Measurements from ENCODE around the gene KCNB1.

Gene KCNB1

GRCh38 chr20:49361862-49362660, 120.4 kb downstream of the KCNB1 start:
- Histone ChIP-seq H2BK15ac (ENCODE audit: low read length) (no peak overlapping the region), H3K79me1 (ENCODE audit: low read depth, low read length) (no peaks in the 10 kb centered on the region), H3K9me3 (replicated peaks in 1 of 2; ENCODE audit: control insufficient read depth in 2 of 2, insufficient read depth in 1 of 2, low read depth in 1 of 2, low read length in 2 of 2) (no peaks in the 10 kb centered on the region), H3K9ac (ENCODE audit: low read depth, low read length, poor library complexity) (no peak overlapping the region), H3K4ac (ENCODE audit: low read length) (no peak overlapping the region), H4K8ac (ENCODE audit: low read depth, low read length) (no peak overlapping the region), H3K27me3 (ENCODE audit: control insufficient read depth in 3 of 3, insufficient read depth in 3 of 3, low read depth in 1 of 3, low read length in 3 of 3) (peaks cover 0 to 9% (median 0%) of the 10 kb centered on the region in 3 experiments), H2AK5ac (ENCODE audit: low read depth, low read length) (peak overlapping the region; percentile 57), H3K27ac (replicated peaks; ENCODE audit: low read length) (no peak overlapping the region), H3K4me1 (ENCODE audit: control insufficient read depth in 2 of 2, insufficient read depth in 1 of 2, low read depth in 1 of 2, low read length in 2 of 2) (peaks cover 0 to 3% of the 10 kb centered on the region in 2 donors), H2BK12ac (ENCODE audit: low read length) (no peak overlapping the region), H3K14ac (ENCODE audit: low read length) (no peak overlapping the region), H3K4me3 (ENCODE audit: low read length in 2 of 2) (no peak overlapping the region), H2BK120ac (ENCODE audit: low read depth, low read length) (no peak overlapping the region), H2AFZ (ENCODE audit: low read length) (no peak overlapping the region), H3K18ac (ENCODE audit: low read length) (no peak overlapping the region), H3K23ac (ENCODE audit: low read depth, low read length, poor library complexity) (peak overlapping the region; percentile 26), H3K36me3 (replicated peaks in 1 of 2; ENCODE audit: control insufficient read depth in 2 of 2, insufficient read depth in 2 of 2, low read length in 2 of 2) (no peaks in the 10 kb centered on the region), H2BK5ac (ENCODE audit: low read length) (no peak overlapping the region), H4K91ac (ENCODE audit: low read depth, low read length, poor library complexity) (no peak overlapping the region), H3K4me2 (ENCODE audit: insufficient read depth, low read length, poor library complexity, severe bottlenecking) (no peak overlapping the region)
- no CpG with 5 or more reads among the region's 4 CpGs for WGBS, 2 donors (ENCODE audit: extremely low coverage in 2 of 2, insufficient read length in 2 of 2, insufficient replicate concordance in 1 of 2)
- no peak for DNase-seq (ENCODE audit: low spot score)

- H3K14ac ChIP-seq (ENCODE audit: low read length): no peak overlapping the region
- no peaks in the 10 kb centered on the region for H3K4me1 ChIP-seq (ENCODE audit: control insufficient read depth in 2 of 2, insufficient read depth in 1 of 2, low read depth in 1 of 2, low read length in 2 of 2)
- no peak overlapping the region for H4K8ac ChIP-seq (ENCODE audit: low read depth, low read length)
- no peak for DNase-seq (ENCODE audit: low spot score)
- H3K23ac ChIP-seq (ENCODE audit: low read depth, low read length, poor library complexity): no peak overlapping the region
- H3K9ac ChIP-seq (ENCODE audit: low read depth, low read length, poor library complexity): no peak overlapping the region
- H3K4me3 ChIP-seq (ENCODE audit: low read length in 2 of 2): no peak overlapping the region
- H2BK12ac ChIP-seq (ENCODE audit: low read length): no peak overlapping the region
- no CpG with 5 or more reads among the region's 6 CpGs for WGBS, 2 donors (ENCODE audit: extremely low coverage in 2 of 2, insufficient read length in 2 of 2, insufficient replicate concordance in 1 of 2)
- H2AFZ ChIP-seq (ENCODE audit: low read length): no peak overlapping the region
- no peaks in the 10 kb centered on the region for H3K36me3 ChIP-seq (replicated peaks in 1 of 2; ENCODE audit: control insufficient read depth in 2 of 2, insufficient read depth in 2 of 2, low read length in 2 of 2)
- no peak overlapping the region for H3K18ac ChIP-seq (ENCODE audit: low read length)
- H3K27me3 ChIP-seq (ENCODE audit: control insufficient read depth in 3 of 3, insufficient read depth in 3 of 3, low read depth in 1 of 3, low read length in 3 of 3): peaks cover 0 to 12% (median 0%) of the 10 kb centered on the region in 3 experiments
- no peak overlapping the region for H2BK120ac ChIP-seq (ENCODE audit: low read depth, low read length)
- H3K9me3 ChIP-seq (replicated peaks in 1 of 2; ENCODE audit: control insufficient read depth in 2 of 2, insufficient read depth in 1 of 2, low read depth in 1 of 2, low read length in 2 of 2): no peaks in the 10 kb centered on the region
- H2AK5ac ChIP-seq (ENCODE audit: low read depth, low read length): no peak overlapping the region
- no peaks in the 10 kb centered on the region for H3K79me1 ChIP-seq (ENCODE audit: low read depth, low read length)
- no peak overlapping the region for H4K91ac ChIP-seq (ENCODE audit: low read depth, low read length, poor library complexity)
- H3K27ac ChIP-seq (replicated peaks; ENCODE audit: low read length): no peak overlapping the region
- H3K4me2 ChIP-seq (ENCODE audit: insufficient read depth, low read length, poor library complexity, severe bottlenecking): no peak overlapping the region
- H3K4ac ChIP-seq (ENCODE audit: low read length): no peak overlapping the region
- no peak overlapping the region for H2BK5ac ChIP-seq (ENCODE audit: low read length)
- no peak overlapping the region for H2BK15ac ChIP-seq (ENCODE audit: low read length)
Measured at GRCh38 chr20:49360242-49360968, 122.1 kb downstream of the KCNB1 start.

GRCh38 chr20:49356676-49357075, 125.8 kb downstream of the KCNB1 start:
- no peak overlapping the region for H3K23ac ChIP-seq (ENCODE audit: low read depth, low read length, poor library complexity)
- H2BK12ac ChIP-seq (ENCODE audit: low read length): no peak overlapping the region
- no peak overlapping the region for H3K4me2 ChIP-seq (ENCODE audit: insufficient read depth, low read length, poor library complexity, severe bottlenecking)
- H2BK120ac ChIP-seq (ENCODE audit: low read depth, low read length): no peak overlapping the region
- H3K4me1 ChIP-seq (ENCODE audit: control insufficient read depth in 2 of 2, insufficient read depth in 1 of 2, low read depth in 1 of 2, low read length in 2 of 2): no peaks in the 10 kb centered on the region
- WGBS, 2 donors (ENCODE audit: extremely low coverage in 2 of 2, insufficient read length in 2 of 2, insufficient replicate concordance in 1 of 2): no CpG with 5 or more reads among the region's 3 CpGs
- no peak overlapping the region for H2BK15ac ChIP-seq (ENCODE audit: low read length)
- no peak overlapping the region for H4K91ac ChIP-seq (ENCODE audit: low read depth, low read length, poor library complexity)
- H3K9ac ChIP-seq (ENCODE audit: low read depth, low read length, poor library complexity): peak overlapping the region; percentile 15
- H4K8ac ChIP-seq (ENCODE audit: low read depth, low read length): no peak overlapping the region
- no peak overlapping the region for H2AFZ ChIP-seq (ENCODE audit: low read length)
- no peaks in the 10 kb centered on the region for H3K9me3 ChIP-seq (replicated peaks in 1 of 2; ENCODE audit: control insufficient read depth in 2 of 2, insufficient read depth in 1 of 2, low read depth in 1 of 2, low read length in 2 of 2)
- peaks cover 0 to 23% (median 0%) of the 10 kb centered on the region in 3 experiments for H3K27me3 ChIP-seq (ENCODE audit: control insufficient read depth in 3 of 3, insufficient read depth in 3 of 3, low read depth in 1 of 3, low read length in 3 of 3)
- H3K4ac ChIP-seq (ENCODE audit: low read length): no peak overlapping the region
- H3K79me1 ChIP-seq (ENCODE audit: low read depth, low read length): no peaks in the 10 kb centered on the region
- peak overlapping the region; percentile 6 for H2AK5ac ChIP-seq (ENCODE audit: low read depth, low read length)
- no peak overlapping the region for H2BK5ac ChIP-seq (ENCODE audit: low read length)
- no peak overlapping the region for H3K4me3 ChIP-seq (ENCODE audit: low read length in 2 of 2)
- no peak overlapping the region for H3K18ac ChIP-seq (ENCODE audit: low read length)
- DNase-seq (ENCODE audit: low spot score): no peak
- no peaks in the 10 kb centered on the region for H3K36me3 ChIP-seq (replicated peaks in 1 of 2; ENCODE audit: control insufficient read depth in 2 of 2, insufficient read depth in 2 of 2, low read length in 2 of 2)
- H3K27ac ChIP-seq (replicated peaks; ENCODE audit: low read length): no peak overlapping the region
- no peak overlapping the region for H3K14ac ChIP-seq (ENCODE audit: low read length)

- Histone ChIP-seq H3K27me3 (ENCODE audit: control insufficient read depth in 3 of 3, insufficient read depth in 3 of 3, low read depth in 1 of 3, low read length in 3 of 3) (peaks cover 0 to 24% (median 0%) of the 10 kb centered on the region in 3 experiments), H3K23ac (ENCODE audit: low read depth, low read length, poor library complexity) (no peak overlapping the region), H3K27ac (replicated peaks; ENCODE audit: low read length) (no peak overlapping the region), H2BK5ac (ENCODE audit: low read length) (no peak overlapping the region), H3K4me3 (ENCODE audit: low read length in 2 of 2) (peak overlapping the region in 1 of 2 donors; percentile 47), H3K4me2 (ENCODE audit: insufficient read depth, low read length, poor library complexity, severe bottlenecking) (no peak overlapping the region), H4K8ac (ENCODE audit: low read depth, low read length) (no peak overlapping the region), H3K9ac (ENCODE audit: low read depth, low read length, poor library complexity) (no peak overlapping the region), H3K18ac (ENCODE audit: low read length) (no peak overlapping the region), H2BK120ac (ENCODE audit: low read depth, low read length) (no peak overlapping the region), H3K4ac (ENCODE audit: low read length) (no peak overlapping the region), H4K91ac (ENCODE audit: low read depth, low read length, poor library complexity) (no peak overlapping the region), H2BK15ac (ENCODE audit: low read length) (no peak overlapping the region), H2BK12ac (ENCODE audit: low read length) (no peak overlapping the region), H3K9me3 (replicated peaks in 1 of 2; ENCODE audit: control insufficient read depth in 2 of 2, insufficient read depth in 1 of 2, low read depth in 1 of 2, low read length in 2 of 2) (no peaks in the 10 kb centered on the region), H2AFZ (ENCODE audit: low read length) (no peak overlapping the region), H3K36me3 (replicated peaks in 1 of 2; ENCODE audit: control insufficient read depth in 2 of 2, insufficient read depth in 2 of 2, low read length in 2 of 2) (no peaks in the 10 kb centered on the region), H3K4me1 (ENCODE audit: control insufficient read depth in 2 of 2, insufficient read depth in 1 of 2, low read depth in 1 of 2, low read length in 2 of 2) (no peaks in the 10 kb centered on the region), H3K79me1 (ENCODE audit: low read depth, low read length) (no peaks in the 10 kb centered on the region), H3K14ac (ENCODE audit: low read length) (no peak overlapping the region), H2AK5ac (ENCODE audit: low read depth, low read length) (no peak overlapping the region)
- WGBS, 2 donors (ENCODE audit: extremely low coverage in 2 of 2, insufficient read length in 2 of 2, insufficient replicate concordance in 1 of 2): no CpG with 5 or more reads among the region's 4 CpGs
- DNase-seq (ENCODE audit: low spot score): no peak
Measured at GRCh38 chr20:49354673-49355072, 127.8 kb downstream of the KCNB1 start.
